HG03558 (cell line): ENCODE results near the gene ASB2.

Experiments used
- ATAC-seq: cut with Tn5 transposase; IDR thresholded peaks from one replicate; pipeline ENCODE4 v1.9.1; 2021; ENCODE audit warnings: moderate number of reproducible peaks; ENCODE audit not compliant: unreplicated experiment; ENCODE audit errors: extremely low read depth

Gene ASB2

GRCh38 chr14:93915800-93916199 is 60.6 kb downstream of the ASB2 start:
- ATAC-seq: no peak

GRCh38 chr14:93915070-93915705 is 61.2 kb downstream of the ASB2 start:
- ATAC-seq: no peak

GRCh38 chr14:93914278-93914677 is 62.1 kb downstream of the ASB2 start:
- ATAC-seq: no peak

- no peak for ATAC-seq
Measured at GRCh38 chr14:93912782-93913181, 63.6 kb downstream of the ASB2 start.

- ATAC-seq: no peak
Measured at GRCh38 chr14:93911975-93912615, 64.3 kb downstream of the ASB2 start.

GRCh38 chr14:93909429-93910128 is 66.8 kb downstream of the ASB2 start:
- ATAC-seq: no peak

- ATAC-seq: no peak
Measured at GRCh38 chr14:93906341-93907329, 69.7 kb downstream of the ASB2 start.

GRCh38 chr14:93905623-93906022 is 70.7 kb downstream of the ASB2 start:
- no peak for ATAC-seq

GRCh38 chr14:93903342-93904184 is 72.8 kb downstream of the ASB2 start:
- ATAC-seq: no peak

- no peak for ATAC-seq
Measured at GRCh38 chr14:93902619-93903307, 73.6 kb downstream of the ASB2 start.

GRCh38 chr14:93901813-93902212 is 74.6 kb downstream of the ASB2 start:
- no peak for ATAC-seq

GRCh38 chr14:93898731-93899130 is 77.6 kb downstream of the ASB2 start:
- no peak for ATAC-seq

GRCh38 chr14:93898081-93898611 is 78.2 kb downstream of the ASB2 start:
- ATAC-seq: no peak

GRCh38 chr14:93897476-93897845 is 78.9 kb downstream of the ASB2 start:
- ATAC-seq: no peak

- no peak for ATAC-seq
Measured at GRCh38 chr14:93895023-93895604, 81.3 kb downstream of the ASB2 start.

GRCh38 chr14:93893661-93894261 is 82.6 kb downstream of the ASB2 start:
- ATAC-seq: no peak

GRCh38 chr14:93892923-93893558 is 83.3 kb downstream of the ASB2 start:
- no peak for ATAC-seq

- ATAC-seq: no peak
Measured at GRCh38 chr14:93892505-93892839, 83.9 kb downstream of the ASB2 start.
